A549 (cell line): ENCODE data around the gene TSPAN5. TPM values are rescaled to one million over a fixed set of nuclear protein-coding genes. Genes with fewer than 3 reads are reported as not detected.

ENCODE experiments used
- ATAC-seq, 2 experiments: fragments of 200-7000 bp in 1 of 2; fragments of >200 bp in 1 of 2; cut with Nextera tagmentation in 1 of 2; cut with Tn5 transposase in 1 of 2; 3 replicates each; pipeline versions ENCODE4 v1.8.0 to v1.9.1; 2018 to 2020; ENCODE audit warnings: mild to moderate bottlenecking in 1 of 2, moderate library complexity in 1 of 2
- CTCF ChIA-PET: fragments of 300-600 bp; sonication (Branson Sonifier 250); formaldehyde crosslinking; extraction: SDS; loops from one replicate; lab custom pipeline; 2021; ENCODE audit warnings: antibody characterized with exemption, inconsistent platforms; lab: Yijun Ruan, JAX
- POLR2A ChIA-PET: fragments of 350-600 bp; formaldehyde crosslinking; extraction: SDS; loops from one replicate; lab custom pipeline; 2021; ENCODE audit warnings: antibody characterized with exemption, inconsistent platforms; lab: Yijun Ruan, JAX
- DNase-seq, 2 experiments: peaks; one replicate each; pipeline versions ENCODE4 v3.0.0 to v3.0.0-alpha.2; 2011 to 2016; ENCODE audit warnings: low read depth in 1 of 2, low spot score in 1 of 2
- FAIRE-seq: peaks from 2 replicates; lab custom pipeline; 2011; peaks lifted over from hg19 to GRCh38; lab: Jason Lieb, UNC
- H3K27ac ChIP-seq, 2 experiments: fragments of >200 bp; sonication (Bioruptor Twin); formaldehyde crosslinking; 3 replicates each; pipeline ENCODE4 v1.5.1; 2016 to 2017
- H3K4me1 ChIP-seq: fragments of >200 bp; sonication (Bioruptor Twin); formaldehyde crosslinking; 3 replicates; pipeline ENCODE4 v1.6.1; 2016
- H3K4me2 ChIP-seq: fragments of >200 bp; sonication (Bioruptor Twin); formaldehyde crosslinking; 3 replicates; pipeline ENCODE4 v1.6.1; 2016
- H3K4me3 ChIP-seq: fragments of >200 bp; sonication (Bioruptor Twin); formaldehyde crosslinking; 3 replicates; pipeline ENCODE4 v1.5.1; 2016
- H3K9me3 ChIP-seq: fragments of >200 bp; sonication (Bioruptor Twin); formaldehyde crosslinking; 3 replicates; pipeline ENCODE4 v1.6.1; 2016
- BHLHE40 ChIP-seq: IDR thresholded peaks from 2 replicates; pipeline ENCODE4 v1.6.1; 2012; ENCODE audit warnings: low read depth, low read length, inconsistent platforms
- CEBPB ChIP-seq, 2 experiments: fragments of >200 bp in 1 of 2; sonication (Bioruptor Twin) in 1 of 2; formaldehyde crosslinking in 1 of 2; IDR thresholded peaks; 2 replicates each; pipeline ENCODE4 v1.6.1; 2012 to 2016
- ESRRA ChIP-seq: fragments of 150-350 bp; IDR thresholded peaks from 2 replicates; pipeline ENCODE4 v1.6.1; 2014; ENCODE audit warnings: mild to moderate bottlenecking, low read length, borderline replicate concordance
- FOSL2 ChIP-seq, 2 experiments: fragments of 450-650 bp in 1 of 2; fragments of >200 bp in 1 of 2; sonication (Bioruptor Twin) in 1 of 2; formaldehyde crosslinking; IDR thresholded peaks; 2 replicates each; pipeline versions ENCODE4 v1.5.0 to v1.6.1; 2016 to 2020; ENCODE audit warnings: mild to moderate bottlenecking in 1 of 2, moderate library complexity in 1 of 2
- GATA3 ChIP-seq: IDR thresholded peaks from 2 replicates; pipeline ENCODE4 v1.6.1; 2012; ENCODE audit warnings: borderline replicate concordance
- HDAC2 ChIP-seq: fragments of 200-600 bp; sonication (generic); IDR thresholded peaks from 2 replicates; pipeline ENCODE4 v1.6.1; 2016
- HOXA7 ChIP-seq: fragments of 250-450 bp; sonication (Bioruptor Pico); IDR thresholded peaks from 2 replicates; pipeline ENCODE4 v1.5.0; 2020; ENCODE audit warnings: mild to moderate bottlenecking, moderate library complexity
- HOXB13 ChIP-seq: fragments of 250-450 bp; sonication (Bioruptor Pico); IDR thresholded peaks from 2 replicates; pipeline ENCODE4 v1.5.0; 2020; ENCODE audit warnings: low read depth, mild to moderate bottlenecking, moderate library complexity
- JUNB ChIP-seq: fragments of >200 bp; sonication (Bioruptor Twin); formaldehyde crosslinking; IDR thresholded peaks from 2 replicates; pipeline ENCODE4 v1.6.1; 2016
- KDM5A ChIP-seq: fragments of 200-600 bp; sonication (generic); IDR thresholded peaks from 2 replicates; pipeline ENCODE4 v1.6.1; 2016; ENCODE audit warnings: antibody characterized with exemption, mild to moderate bottlenecking
- NFE2L2 ChIP-seq: fragments of 150-350 bp; conservative IDR thresholded peaks from 2 replicates; pipeline ENCODE4 v1.6.1; 2014; ENCODE audit warnings: low read length
- NPAS2 ChIP-seq: fragments of 250-450 bp; sonication (Bioruptor Pico); IDR thresholded peaks from 2 replicates; pipeline ENCODE4 v1.8.0; 2022; ENCODE audit warnings: mild to moderate bottlenecking, moderate library complexity, borderline replicate concordance
- POLR2AphosphoS2 ChIP-seq: conservative IDR thresholded peaks from 2 replicates; pipeline ENCODE4 v1.6.1; 2012; ENCODE audit warnings: low read length, improper control_type of control experiment, inconsistent platforms
- RAD21 ChIP-seq, 2 experiments: fragments of >200 bp in 1 of 2; sonication (Bioruptor Twin) in 1 of 2; formaldehyde crosslinking in 1 of 2; IDR thresholded peaks in 1 of 2; conservative IDR thresholded peaks in 1 of 2; 2 replicates in 1 of 2; 3 replicates in 1 of 2; pipeline ENCODE4 v1.6.1; 2012 to 2018; ENCODE audit warnings: inconsistent platforms in 1 of 2
- RCOR1 ChIP-seq: fragments of 150-350 bp; IDR thresholded peaks from 2 replicates; pipeline ENCODE4 v1.6.1; 2014; ENCODE audit warnings: antibody characterized with exemption, low read length, low read depth
- RNF2 ChIP-seq: fragments of 200-600 bp; sonication (generic); IDR thresholded peaks from 2 replicates; pipeline ENCODE4 v1.6.1; 2016; ENCODE audit warnings: low read depth, mild to moderate bottlenecking, antibody characterized with exemption, moderate library complexity, borderline replicate concordance
- ZFP36 ChIP-seq: fragments of 450-650 bp; IDR thresholded peaks from 2 replicates; pipeline ENCODE4 v1.6.1; 2014; ENCODE audit warnings: borderline replicate concordance; ENCODE audit not compliant: partially characterized antibody
- WGBS: methylation state at CpG from one replicate; pipeline ENCODE4 v1.1.6; 2017; ENCODE audit errors: missing lambda C conversion rate; 5-methylcytosine and 5-hydroxymethylcytosine counted together
- polyA plus RNA-seq, 4 experiments: library from polyadenylated mRNA; depleted of rRNA in 3 of 4; stranded (reverse); fragments of >200 nt; fragmentation: RNase III in 1 of 4; extraction: RNeasy Plus Mini Kit Qiagen cat#74134 plus additional on column Dnase treatment in 1 of 4; gene quantifications; 2 replicates in 3 of 4; 3 replicates in 1 of 4; pipeline ENCODE4 v1.2.3, GENCODE V29; 2011 to 2017
- TF ChIP-seq, protein P1 (sequence below): IDR thresholded peaks from 2 replicates; pipeline ENCODE4 v1.6.1; 2012
- TF ChIP-seq, protein P2 (sequence below): fragments of >200 bp; sonication (Bioruptor Twin); formaldehyde crosslinking; IDR thresholded peaks from 3 replicates; pipeline ENCODE4 v1.5.1; 2016
- TF ChIP-seq, protein P3 (sequence below): fragments of 150-350 bp; IDR thresholded peaks from 2 replicates; pipeline ENCODE4 v1.6.1; 2014; ENCODE audit warnings: low read depth, mild to moderate bottlenecking, low read length
- TF ChIP-seq, protein P4 (sequence below): IDR thresholded peaks from 2 replicates; pipeline ENCODE4 v1.6.1; 2012; ENCODE audit warnings: low read depth, borderline replicate concordance
- TF ChIP-seq, protein P5 (sequence below): fragments of >200 bp; sonication (Bioruptor Twin); formaldehyde crosslinking; IDR thresholded peaks from 3 replicates; pipeline ENCODE4 v1.6.1; 2016

The TSPAN5 gene
- polyA plus RNA-seq, 2 of the 4 experiments (the other 2 are of a cell fraction), result 9.5 to 12.4 TPM

DNA sequence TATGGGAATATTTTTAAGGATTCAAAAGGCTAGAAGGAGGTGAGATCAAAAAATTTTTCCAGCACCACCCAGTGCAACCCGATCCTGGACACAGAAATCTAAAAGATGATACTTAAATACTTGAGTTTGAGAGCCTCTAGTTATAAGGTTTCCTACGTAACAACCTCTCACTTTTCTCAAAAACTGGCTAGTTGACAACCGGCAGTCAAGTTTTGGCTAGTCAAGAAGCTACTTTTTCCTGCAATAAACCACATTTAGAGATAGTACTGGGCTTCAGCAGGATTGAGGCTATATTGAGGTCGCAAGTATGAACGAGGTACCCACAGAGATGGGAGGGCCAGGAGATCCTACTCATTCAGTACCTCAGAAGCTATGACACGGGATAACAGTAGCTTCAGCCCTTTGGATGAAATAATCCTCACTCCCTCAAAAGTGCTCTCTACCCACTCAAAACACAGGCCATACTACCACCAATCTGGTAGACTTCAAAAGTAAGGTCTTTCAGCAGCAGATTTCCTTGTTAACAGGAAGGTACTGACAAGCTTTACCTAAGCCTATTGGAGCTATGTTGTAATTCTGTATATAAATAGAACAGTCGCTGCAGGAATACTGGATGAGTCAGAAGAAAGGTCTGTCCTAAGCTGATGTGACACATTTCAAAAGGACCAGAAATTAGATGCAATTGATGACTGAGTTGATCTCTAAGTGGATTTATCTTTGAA, 1.5 kb upstream of the TSPAN5 start:
- peaks cover 41% of the 10 kb centered on the region for H3K4me1 ChIP-seq
- H3K27ac ChIP-seq, result peak overlapping the region; percentile 19 to 93; a peak in 2 of 6 replicates
- H3K4me3 ChIP-seq, result no peak overlapping the region; the same call in 2 of the 3 replicates
- peak; percentile 25 to 36 for DNase-seq
- TF ChIP-seq HOXA7 (CRISPR knock-in tag) (no peak), HOXB13 (no peak), JUNB (peak; percentile 34; the same call in 1 of the 2 replicates), NFE2L2 (no peak), GATA3 (no peak), CEBPB (IDR thresholded peaks at IDR 0.05) (0 out of 4 replicates have a peak, but pooled peaks have one; percentile 8 to 45), FOSL2 (IDR thresholded peaks at IDR 0.05) (no peak), FOSL2 (CRISPR knock-in tag; IDR thresholded peaks at IDR 0.05) (peak; percentile 63), ESRRA (no peak), BHLHE40 (no peak), RCOR1 (no peak)
- TF ChIP-seq, protein P1, sequence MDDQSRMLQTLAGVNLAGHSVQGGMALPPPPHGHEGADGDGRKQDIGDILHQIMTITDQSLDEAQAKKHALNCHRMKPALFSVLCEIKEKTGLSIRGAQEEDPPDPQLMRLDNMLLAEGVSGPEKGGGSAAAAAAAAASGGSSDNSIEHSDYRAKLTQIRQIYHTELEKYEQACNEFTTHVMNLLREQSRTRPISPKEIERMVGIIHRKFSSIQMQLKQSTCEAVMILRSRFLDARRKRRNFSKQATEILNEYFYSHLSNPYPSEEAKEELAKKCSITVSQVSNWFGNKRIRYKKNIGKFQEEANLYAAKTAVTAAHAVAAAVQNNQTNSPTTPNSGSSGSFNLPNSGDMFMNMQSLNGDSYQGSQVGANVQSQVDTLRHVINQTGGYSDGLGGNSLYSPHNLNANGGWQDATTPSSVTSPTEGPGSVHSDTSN, result no peak
- H3K4me2 ChIP-seq, result peak overlapping the region; percentile 96
- CTCF ChIA-PET, result interaction anchor here (0.5 to 3.4 kb wide), 5 partner anchors 11 to 192 kb away, joined by 3 to 20 read pairs (median 6); no protein-coding TSS in a partner anchor
- POLR2A ChIA-PET, result interaction anchor here (2.2 kb wide), 1 partner anchor 399 kb away, joined by 6 read pairs; the partner anchor contains the start of gene RAP1GDS1
- no peak for FAIRE-seq
- peak in 1 of 2 experiments; percentile 25; a peak in 2 of 6 replicates for ATAC-seq
- WGBS, result 58% methylated on average over 7 of the region's 7 CpGs
- no peaks in the 10 kb centered on the region for H3K9me3 ChIP-seq

DNA sequence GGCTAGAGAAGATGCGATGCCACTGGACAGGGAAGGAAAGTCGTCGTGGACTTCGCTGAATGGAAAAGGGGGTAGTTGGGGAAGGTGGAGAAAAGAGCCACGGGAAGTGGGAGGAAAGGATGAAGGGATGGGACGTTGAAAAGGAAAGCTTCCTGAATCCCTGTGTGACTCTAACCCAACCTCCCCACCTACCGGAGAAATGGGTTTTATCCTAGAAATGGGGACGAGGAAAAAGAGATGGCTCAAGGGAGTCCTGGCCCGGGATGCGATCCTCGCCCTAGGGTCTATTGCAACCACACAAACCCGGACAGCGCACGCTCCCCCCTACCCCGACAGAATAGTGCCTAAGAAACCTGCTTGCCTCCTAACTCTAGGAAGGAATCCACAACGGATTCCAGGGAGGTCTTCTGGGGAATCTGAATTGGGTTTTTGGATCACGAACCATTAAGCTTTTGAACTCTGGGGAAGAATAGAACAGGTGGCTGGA, 738 bp upstream of the TSPAN5 start:
- POLR2A ChIA-PET, result interaction anchor here (0.6 to 2.2 kb wide), 3 partner anchors 13 to 398 kb away, joined by 3 to 6 read pairs (median 3); partner anchors contain the start of gene RAP1GDS1
- FAIRE-seq (no peak), DNase-seq (peak; percentile 23 to 43), ATAC-seq (peak; percentile 37 to 56; a peak in 5 of 6 replicates)
- 20% methylated on average over 17 of the region's 17 CpGs for WGBS
- CTCF ChIA-PET, result interaction anchor here (1.0 to 3.4 kb wide), 5 partner anchors 12 to 267 kb away, joined by 3 to 20 read pairs (median 4); no protein-coding TSS in a partner anchor
- Histone ChIP-seq H3K4me3 (peak overlapping the region; percentile 62), H3K27ac (peak overlapping the region; percentile 78 to 93), H3K4me2 (peak overlapping the region; percentile 96), H3K4me1 (peaks cover 47% of the 10 kb centered on the region), H3K9me3 (no peaks in the 10 kb centered on the region)
- no peak for TF ChIP-seq KDM5A
- no peak for TF ChIP-seq HOXA7 (CRISPR knock-in tag)
- TF ChIP-seq, protein P2, sequence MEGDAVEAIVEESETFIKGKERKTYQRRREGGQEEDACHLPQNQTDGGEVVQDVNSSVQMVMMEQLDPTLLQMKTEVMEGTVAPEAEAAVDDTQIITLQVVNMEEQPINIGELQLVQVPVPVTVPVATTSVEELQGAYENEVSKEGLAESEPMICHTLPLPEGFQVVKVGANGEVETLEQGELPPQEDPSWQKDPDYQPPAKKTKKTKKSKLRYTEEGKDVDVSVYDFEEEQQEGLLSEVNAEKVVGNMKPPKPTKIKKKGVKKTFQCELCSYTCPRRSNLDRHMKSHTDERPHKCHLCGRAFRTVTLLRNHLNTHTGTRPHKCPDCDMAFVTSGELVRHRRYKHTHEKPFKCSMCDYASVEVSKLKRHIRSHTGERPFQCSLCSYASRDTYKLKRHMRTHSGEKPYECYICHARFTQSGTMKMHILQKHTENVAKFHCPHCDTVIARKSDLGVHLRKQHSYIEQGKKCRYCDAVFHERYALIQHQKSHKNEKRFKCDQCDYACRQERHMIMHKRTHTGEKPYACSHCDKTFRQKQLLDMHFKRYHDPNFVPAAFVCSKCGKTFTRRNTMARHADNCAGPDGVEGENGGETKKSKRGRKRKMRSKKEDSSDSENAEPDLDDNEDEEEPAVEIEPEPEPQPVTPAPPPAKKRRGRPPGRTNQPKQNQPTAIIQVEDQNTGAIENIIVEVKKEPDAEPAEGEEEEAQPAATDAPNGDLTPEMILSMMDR, result no peak
- TF ChIP-seq, protein P3, sequence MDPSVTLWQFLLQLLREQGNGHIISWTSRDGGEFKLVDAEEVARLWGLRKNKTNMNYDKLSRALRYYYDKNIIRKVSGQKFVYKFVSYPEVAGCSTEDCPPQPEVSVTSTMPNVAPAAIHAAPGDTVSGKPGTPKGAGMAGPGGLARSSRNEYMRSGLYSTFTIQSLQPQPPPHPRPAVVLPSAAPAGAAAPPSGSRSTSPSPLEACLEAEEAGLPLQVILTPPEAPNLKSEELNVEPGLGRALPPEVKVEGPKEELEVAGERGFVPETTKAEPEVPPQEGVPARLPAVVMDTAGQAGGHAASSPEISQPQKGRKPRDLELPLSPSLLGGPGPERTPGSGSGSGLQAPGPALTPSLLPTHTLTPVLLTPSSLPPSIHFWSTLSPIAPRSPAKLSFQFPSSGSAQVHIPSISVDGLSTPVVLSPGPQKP, result no peak
- TF ChIP-seq RAD21 (conservative IDR thresholded peaks at IDR 0.05 in 1 of 2, IDR thresholded peaks at IDR 0.05 in 1 of 2), result peak in 1 of 2 experiments; percentile 31; a peak in 1 of 5 replicates
- no peak for TF ChIP-seq NPAS2 (CRISPR knock-in tag)
- no peak for TF ChIP-seq CEBPB (IDR thresholded peaks at IDR 0.05)
- TF ChIP-seq, protein P4, sequence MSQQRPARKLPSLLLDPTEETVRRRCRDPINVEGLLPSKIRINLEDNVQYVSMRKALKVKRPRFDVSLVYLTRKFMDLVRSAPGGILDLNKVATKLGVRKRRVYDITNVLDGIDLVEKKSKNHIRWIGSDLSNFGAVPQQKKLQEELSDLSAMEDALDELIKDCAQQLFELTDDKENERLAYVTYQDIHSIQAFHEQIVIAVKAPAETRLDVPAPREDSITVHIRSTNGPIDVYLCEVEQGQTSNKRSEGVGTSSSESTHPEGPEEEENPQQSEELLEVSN, result no peak
- no peak for TF ChIP-seq BHLHE40
- TF ChIP-seq RNF2, result peak; percentile 42; the same call in 1 of the 2 replicates
- TF ChIP-seq, protein P5, sequence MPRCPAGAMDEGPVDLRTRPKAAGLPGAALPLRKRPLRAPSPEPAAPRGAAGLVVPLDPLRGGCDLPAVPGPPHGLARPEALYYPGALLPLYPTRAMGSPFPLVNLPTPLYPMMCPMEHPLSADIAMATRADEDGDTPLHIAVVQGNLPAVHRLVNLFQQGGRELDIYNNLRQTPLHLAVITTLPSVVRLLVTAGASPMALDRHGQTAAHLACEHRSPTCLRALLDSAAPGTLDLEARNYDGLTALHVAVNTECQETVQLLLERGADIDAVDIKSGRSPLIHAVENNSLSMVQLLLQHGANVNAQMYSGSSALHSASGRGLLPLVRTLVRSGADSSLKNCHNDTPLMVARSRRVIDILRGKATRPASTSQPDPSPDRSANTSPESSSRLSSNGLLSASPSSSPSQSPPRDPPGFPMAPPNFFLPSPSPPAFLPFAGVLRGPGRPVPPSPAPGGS, result no peak
- TF ChIP-seq NFE2L2, result no peak
- no peak for TF ChIP-seq ZFP36
- no peak for TF ChIP-seq POLR2AphosphoS2
- TF ChIP-seq HDAC2, result no peak
